ENCODE data around the gene L1TD1.
"Not testable (repeated sequence)": the region's sequence is repeated elsewhere in the genome, so short reads cannot be mapped to it uniquely, and the experiment has no call there.

Gene L1TD1

DNA sequence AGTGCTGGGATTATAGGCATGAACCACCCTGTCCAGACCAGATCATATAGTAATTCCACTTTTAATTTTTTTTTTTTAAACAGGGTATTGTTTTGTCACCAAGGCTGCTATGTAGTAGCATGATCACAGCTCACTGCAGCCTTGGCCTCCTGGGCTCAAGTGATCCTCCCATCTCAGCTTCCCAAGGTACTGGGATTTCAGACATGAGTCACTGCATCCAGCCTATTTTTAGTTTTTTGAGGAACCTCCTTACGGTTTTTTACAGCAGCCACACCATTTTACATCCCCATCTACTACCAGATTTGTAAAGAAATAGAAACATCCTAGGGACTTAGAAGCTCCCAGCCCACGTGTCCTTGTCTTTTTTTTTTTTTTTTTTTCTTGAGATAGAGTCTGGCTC is 24.0 kb downstream of the L1TD1 start:
- Histone ChIP-seq H3K4me3 (ENCODE audit: low read depth, low read length) (no peak overlapping the region), H2BK120ac (ENCODE audit: insufficient read depth, low read length, poor library complexity) (no peak overlapping the region), H3K18ac (ENCODE audit: low read length) (no peak overlapping the region), H3K27me3 (ENCODE audit: insufficient read depth, low read length) (no peaks in the 10 kb centered on the region), H3K4me1 (ENCODE audit: control insufficient read depth in 1 of 2, insufficient read depth in 2 of 2, low read length in 2 of 2) (no peaks in the 10 kb centered on the region), H3K9ac (ENCODE audit: low read length) (no peak overlapping the region), H4K8ac (ENCODE audit: low read depth, low read length) (no peak overlapping the region), H3K36me3 (ENCODE audit: control insufficient read depth in 1 of 2, insufficient read depth in 2 of 2, low read length in 2 of 2) (peaks cover 0 to 6% of the 10 kb centered on the region in 2 experiments), H3K14ac (ENCODE audit: low read length) (no peak overlapping the region), H3K23ac (ENCODE audit: low read length) (no peak overlapping the region), H2AFZ (ENCODE audit: insufficient read depth, low read length, poor library complexity) (no peak overlapping the region), H2BK5ac (ENCODE audit: low read depth, low read length, poor library complexity) (no peak overlapping the region), H3K4ac (ENCODE audit: low read depth, low read length) (no peak overlapping the region), H3K79me2 (ENCODE audit: control insufficient read depth, insufficient read depth, low read length, poor library complexity) (no peaks in the 10 kb centered on the region), H4K91ac (ENCODE audit: low read depth, low read length) (no peak overlapping the region), H4K12ac (ENCODE audit: low read depth, low read length) (no peak overlapping the region), H2AK5ac (ENCODE audit: low read length) (no peak overlapping the region), H3K79me1 (ENCODE audit: low read length) (no peaks in the 10 kb centered on the region), H3K9me3 (ENCODE audit: insufficient read depth, low read depth, low read length) (peaks cover 1% of the 10 kb centered on the region), H3K27ac (ENCODE audit: low read depth, low read length) (no peak overlapping the region), H2BK12ac (ENCODE audit: low read length) (no peak overlapping the region), H3K4me2 (ENCODE audit: low read length) (no peak overlapping the region)
- DNase-seq: no peak
- WGBS (ENCODE audit: extremely low coverage, insufficient coverage, insufficient read length): no CpG with 5 or more reads among the region's 2 CpGs

DNA sequence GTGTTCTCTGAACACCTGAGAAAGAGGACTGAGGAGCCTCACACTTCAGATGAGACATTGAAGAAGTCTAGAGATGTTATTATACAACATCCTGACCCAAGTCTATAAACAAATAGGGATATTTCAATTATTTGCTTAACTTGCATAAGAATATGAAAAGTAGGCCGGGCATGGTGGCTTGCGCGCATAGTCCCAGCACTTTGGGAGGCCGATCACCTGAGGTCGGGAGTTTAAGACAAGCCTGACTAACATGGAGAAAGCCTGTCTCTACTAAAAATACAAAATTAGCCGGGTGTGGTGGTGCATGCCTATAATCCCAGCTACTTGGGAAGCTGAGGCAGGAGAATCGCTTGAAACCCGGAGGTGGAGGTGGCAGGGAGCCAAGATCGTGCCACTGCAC is 25.8 kb downstream of the L1TD1 start:
- H3K36me3 ChIP-seq (ENCODE audit: control insufficient read depth in 1 of 2, insufficient read depth in 2 of 2, low read length in 2 of 2): peaks cover 0 to 10% of the 10 kb centered on the region in 2 experiments
- not testable (repeated sequence) for H2AFZ ChIP-seq (ENCODE audit: insufficient read depth, low read length, poor library complexity); H2BK12ac ChIP-seq (ENCODE audit: low read length); H4K8ac ChIP-seq (ENCODE audit: low read depth, low read length); H3K27me3 ChIP-seq (ENCODE audit: insufficient read depth, low read length); H2BK120ac ChIP-seq (ENCODE audit: insufficient read depth, low read length, poor library complexity); H3K79me2 ChIP-seq (ENCODE audit: control insufficient read depth, insufficient read depth, low read length, poor library complexity); H3K4me3 ChIP-seq (ENCODE audit: low read depth, low read length); H2BK5ac ChIP-seq (ENCODE audit: low read depth, low read length, poor library complexity); H4K12ac ChIP-seq (ENCODE audit: low read depth, low read length); H2AK5ac ChIP-seq (ENCODE audit: low read length); H3K79me1 ChIP-seq (ENCODE audit: low read length); DNase-seq; H3K14ac ChIP-seq (ENCODE audit: low read length); H3K18ac ChIP-seq (ENCODE audit: low read length); H3K4ac ChIP-seq (ENCODE audit: low read depth, low read length); H4K91ac ChIP-seq (ENCODE audit: low read depth, low read length); H3K9ac ChIP-seq (ENCODE audit: low read length); H3K9me3 ChIP-seq (ENCODE audit: insufficient read depth, low read depth, low read length); H3K27ac ChIP-seq (ENCODE audit: low read depth, low read length); H3K4me1 ChIP-seq (ENCODE audit: control insufficient read depth in 1 of 2, insufficient read depth in 2 of 2, low read length in 2 of 2); H3K23ac ChIP-seq (ENCODE audit: low read length); H3K4me2 ChIP-seq (ENCODE audit: low read length)
- no CpG with 5 or more reads among the region's 9 CpGs for WGBS (ENCODE audit: extremely low coverage, insufficient coverage, insufficient read length)

GRCh38 chr1:62221171-62221570 is 26.5 kb downstream of the L1TD1 start:
- Histone ChIP-seq H3K14ac (ENCODE audit: low read length) (no peak overlapping the region), H2AFZ (ENCODE audit: insufficient read depth, low read length, poor library complexity) (no peak overlapping the region), H3K36me3 (ENCODE audit: control insufficient read depth in 1 of 2, insufficient read depth in 2 of 2, low read length in 2 of 2) (peaks cover under 1 to 11% of the 10 kb centered on the region in 2 experiments), H3K27me3 (ENCODE audit: insufficient read depth, low read length) (no peaks in the 10 kb centered on the region), H3K4ac (ENCODE audit: low read depth, low read length) (no peak overlapping the region), H3K23ac (ENCODE audit: low read length) (no peak overlapping the region), H3K4me2 (ENCODE audit: low read length) (no peak overlapping the region), H3K9ac (ENCODE audit: low read length) (no peak overlapping the region), H3K4me1 (ENCODE audit: control insufficient read depth in 1 of 2, insufficient read depth in 2 of 2, low read length in 2 of 2) (no peaks in the 10 kb centered on the region), H2BK12ac (ENCODE audit: low read length) (no peak overlapping the region), H3K27ac (ENCODE audit: low read depth, low read length) (no peak overlapping the region), H3K79me1 (ENCODE audit: low read length) (no peaks in the 10 kb centered on the region), H4K8ac (ENCODE audit: low read depth, low read length) (no peak overlapping the region), H4K91ac (ENCODE audit: low read depth, low read length) (no peak overlapping the region), H3K79me2 (ENCODE audit: control insufficient read depth, insufficient read depth, low read length, poor library complexity) (no peaks in the 10 kb centered on the region), H4K12ac (ENCODE audit: low read depth, low read length) (no peak overlapping the region), H2BK5ac (ENCODE audit: low read depth, low read length, poor library complexity) (no peak overlapping the region), H3K4me3 (ENCODE audit: low read depth, low read length) (no peak overlapping the region), H3K18ac (ENCODE audit: low read length) (no peak overlapping the region), H2BK120ac (ENCODE audit: insufficient read depth, low read length, poor library complexity) (no peak overlapping the region), H2AK5ac (ENCODE audit: low read length) (no peak overlapping the region), H3K9me3 (ENCODE audit: insufficient read depth, low read depth, low read length) (no peaks in the 10 kb centered on the region)
- no peak for DNase-seq
- WGBS (ENCODE audit: extremely low coverage, insufficient coverage, insufficient read length): no CpG with 5 or more reads among the region's 1 CpG

DNA sequence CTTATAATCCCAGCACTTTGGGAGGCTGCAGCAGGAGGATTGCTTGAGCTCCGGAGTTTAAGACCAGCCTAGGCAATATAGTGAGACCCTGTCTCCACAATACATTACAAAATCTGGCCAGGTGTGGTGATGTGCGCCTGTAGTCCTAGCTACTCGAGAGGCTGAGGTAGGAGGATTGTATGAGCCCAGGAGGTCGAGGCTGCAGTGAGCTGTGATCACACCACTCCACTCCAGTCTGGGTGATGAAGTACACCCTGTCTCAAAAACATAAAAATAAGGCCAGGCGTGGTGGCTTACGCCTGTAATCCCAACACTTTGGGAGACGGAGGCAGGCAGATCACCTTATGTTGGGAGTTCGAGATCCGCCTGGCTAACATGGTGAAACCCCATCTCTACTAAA is 27.7 kb downstream of the L1TD1 start:
- Histone ChIP-seq H3K27ac (ENCODE audit: low read depth, low read length) (no peak overlapping the region), H3K27me3 (ENCODE audit: insufficient read depth, low read length) (no peaks in the 10 kb centered on the region), H3K4me2 (ENCODE audit: low read length) (no peak overlapping the region), H3K79me1 (ENCODE audit: low read length) (no peaks in the 10 kb centered on the region), H2BK12ac (ENCODE audit: low read length) (no peak overlapping the region), H2AFZ (ENCODE audit: insufficient read depth, low read length, poor library complexity) (no peak overlapping the region), H3K9me3 (ENCODE audit: insufficient read depth, low read depth, low read length) (no peaks in the 10 kb centered on the region), H3K18ac (ENCODE audit: low read length) (no peak overlapping the region), H4K91ac (ENCODE audit: low read depth, low read length) (no peak overlapping the region), H4K8ac (ENCODE audit: low read depth, low read length) (no peak overlapping the region), H3K23ac (ENCODE audit: low read length) (no peak overlapping the region), H4K12ac (ENCODE audit: low read depth, low read length) (no peak overlapping the region), H3K4ac (ENCODE audit: low read depth, low read length) (no peak overlapping the region), H3K36me3 (ENCODE audit: control insufficient read depth in 1 of 2, insufficient read depth in 2 of 2, low read length in 2 of 2) (peaks cover 6 to 16% of the 10 kb centered on the region in 2 experiments), H2AK5ac (ENCODE audit: low read length) (no peak overlapping the region), H3K79me2 (ENCODE audit: control insufficient read depth, insufficient read depth, low read length, poor library complexity) (no peaks in the 10 kb centered on the region), H3K4me1 (ENCODE audit: control insufficient read depth in 1 of 2, insufficient read depth in 2 of 2, low read length in 2 of 2) (no peaks in the 10 kb centered on the region), H3K4me3 (ENCODE audit: low read depth, low read length) (no peak overlapping the region), H2BK5ac (ENCODE audit: low read depth, low read length, poor library complexity) (no peak overlapping the region), H3K9ac (ENCODE audit: low read length) (no peak overlapping the region), H2BK120ac (ENCODE audit: insufficient read depth, low read length, poor library complexity) (no peak overlapping the region), H3K14ac (ENCODE audit: low read length) (no peak overlapping the region)
- WGBS (ENCODE audit: extremely low coverage, insufficient coverage, insufficient read length): no CpG with 5 or more reads among the region's 9 CpGs
- no peak for DNase-seq
